IMR-90 (cell line): Measurements from ENCODE around the gene ADTRP. TPM values are rescaled to one million over a fixed set of nuclear protein-coding genes. Genes with fewer than 3 reads are reported as not detected.

Experiments used
- ATAC-seq: fragments of 200-7000 bp; cut with Tn5 transposase; 2 replicates; pipeline ENCODE4 v1.9.1; 2020; ENCODE audit warnings: low read depth, mild to moderate bottlenecking, moderate library complexity
- BruUV-seq: library from RNA; stranded (reverse); fragments of 400-500 nt; replicated peaks from 2 replicates; lab custom pipeline; 2021; lab: Mats Ljungman, UMichigan
- CTCF ChIA-PET: fragments of 300-600 bp; formaldehyde crosslinking; extraction: SDS; loops from one replicate; lab custom pipeline; 2021; ENCODE audit warnings: antibody characterized with exemption; lab: Yijun Ruan, JAX
- POLR2A ChIA-PET: fragments of 300-600 bp; sonication (Branson Sonifier 250); formaldehyde crosslinking; loops from one replicate; lab custom pipeline; 2022; ENCODE audit warnings: antibody characterized with exemption; ENCODE audit not compliant: unreplicated experiment; lab: Charles Lee
- DNase-seq: peaks from one replicate; pipeline ENCODE4 v3.0.0; 2013
- H2AFZ ChIP-seq: replicated peaks from 2 replicates; pipeline ENCODE3; 2013; ENCODE audit warnings: low read length, mild to moderate bottlenecking; ENCODE audit not compliant: poor library complexity
- H2AK5ac ChIP-seq: 2 replicates; pipeline ENCODE4 v1.6.1; 2013; ENCODE audit warnings: low read depth, low read length, inconsistent platforms
- H2AK9ac ChIP-seq: replicated peaks from 2 replicates; pipeline ENCODE3; 2013; ENCODE audit warnings: mild to moderate bottlenecking, low read depth, low read length, moderate library complexity; ENCODE audit not compliant: poor library complexity
- H2BK120ac ChIP-seq: 2 replicates; pipeline ENCODE4 v1.6.1; 2013; ENCODE audit warnings: low read depth, low read length, inconsistent platforms
- H2BK15ac ChIP-seq: 3 replicates; pipeline ENCODE4 v1.6.1; 2013; ENCODE audit warnings: low read depth, low read length, inconsistent platforms
- H2BK20ac ChIP-seq: 2 replicates; pipeline ENCODE4 v1.6.1; 2013; ENCODE audit warnings: low read depth, mild to moderate bottlenecking, inconsistent platforms, low read length, moderate library complexity
- H2BK5ac ChIP-seq: 2 replicates; pipeline ENCODE4 v1.6.1; 2013; ENCODE audit warnings: mild to moderate bottlenecking, low read depth, low read length, inconsistent platforms; ENCODE audit not compliant: poor library complexity, severe bottlenecking
- H3K14ac ChIP-seq: replicated peaks from 2 replicates; pipeline ENCODE4 v1.6.1; 2013; ENCODE audit warnings: low read depth, low read length, inconsistent platforms
- H3K18ac ChIP-seq: 2 replicates; pipeline ENCODE4 v1.6.1; 2013; ENCODE audit warnings: low read depth, low read length, control low read depth
- H3K23ac ChIP-seq: 2 replicates; pipeline ENCODE4 v1.6.1; 2013; ENCODE audit warnings: low read depth, low read length, inconsistent platforms
- H3K27ac ChIP-seq: 2 replicates; pipeline ENCODE4 v1.5.1; 2013; ENCODE audit warnings: mild to moderate bottlenecking, control low read depth, low read length; ENCODE audit not compliant: insufficient read depth
- H3K27me3 ChIP-seq: 2 replicates; pipeline ENCODE4 v1.6.1; 2013; ENCODE audit warnings: low read length; ENCODE audit not compliant: control insufficient read depth, insufficient read depth
- H3K36me3 ChIP-seq: 2 replicates; pipeline ENCODE4 v1.6.1; 2013; ENCODE audit warnings: low read length, mixed read lengths; ENCODE audit not compliant: control insufficient read depth, insufficient read depth
- H3K4ac ChIP-seq: 2 replicates; pipeline ENCODE4 v1.6.1; 2013; ENCODE audit warnings: low read depth, low read length, inconsistent platforms
- H3K4me1 ChIP-seq: 2 replicates; pipeline ENCODE4 v1.6.1; 2013; ENCODE audit warnings: low read length, mixed read lengths; ENCODE audit not compliant: control insufficient read depth, insufficient read depth
- H3K4me2 ChIP-seq: 2 replicates; pipeline ENCODE4 v1.6.1; 2013; ENCODE audit warnings: low read depth, mild to moderate bottlenecking, control low read depth, low read length, moderate library complexity
- H3K4me3 ChIP-seq: 2 replicates; pipeline ENCODE4 v1.5.1; 2013; ENCODE audit warnings: low read depth, mild to moderate bottlenecking, control low read depth, low read length, moderate library complexity; ENCODE audit not compliant: insufficient read depth
- H3K56ac ChIP-seq: 2 replicates; pipeline ENCODE4 v1.6.1; 2013; ENCODE audit warnings: low read length, inconsistent platforms; ENCODE audit not compliant: insufficient read depth; ENCODE audit errors: extremely low read depth
- H3K79me1 ChIP-seq, 2 experiments: 2 replicates each; pipeline ENCODE4 v1.6.1; 2013; ENCODE audit warnings: low read length in 2 of 2, inconsistent platforms in 1 of 2, low read depth in 1 of 2
- H3K9ac ChIP-seq: 2 replicates; pipeline ENCODE4 v1.6.1; 2013; ENCODE audit warnings: low read depth, low read length, control low read depth
- H3K9me1 ChIP-seq: 2 replicates; pipeline ENCODE4 v1.6.1; 2013; ENCODE audit warnings: low read length, inconsistent platforms; ENCODE audit not compliant: insufficient read depth
- H3K9me3 ChIP-seq: 2 replicates; pipeline ENCODE4 v1.6.1; 2013; ENCODE audit warnings: low read length; ENCODE audit not compliant: control insufficient read depth, insufficient read depth
- H4K20me1 ChIP-seq: 2 replicates; pipeline ENCODE4 v1.6.1; 2013; ENCODE audit warnings: low read length, inconsistent platforms; ENCODE audit not compliant: insufficient read depth
- H4K5ac ChIP-seq: 2 replicates; pipeline ENCODE4 v1.6.1; 2013; ENCODE audit warnings: mild to moderate bottlenecking, low read depth, low read length, control low read depth
- H4K8ac ChIP-seq, 2 experiments: 2 replicates each; pipeline ENCODE4 v1.6.1; 2013; ENCODE audit warnings: low read depth in 2 of 2, low read length in 2 of 2, control low read depth in 1 of 2, inconsistent platforms in 1 of 2
- H4K91ac ChIP-seq: 2 replicates; pipeline ENCODE4 v1.6.1; 2013; ENCODE audit warnings: low read depth, low read length, inconsistent platforms; ENCODE audit not compliant: insufficient read depth
- BHLHE40 ChIP-seq: fragments of 150-350 bp; IDR thresholded peaks from 2 replicates; pipeline ENCODE4 v1.6.1; 2016; ENCODE audit warnings: mild to moderate bottlenecking, low read depth, low read length
- CEBPB ChIP-seq: IDR thresholded peaks from 2 replicates; pipeline ENCODE4 v1.6.1; 2012; ENCODE audit warnings: low read depth, low read length, improper control_type of control experiment
- CHD1 ChIP-seq: IDR thresholded peaks from 2 replicates; pipeline ENCODE4 v1.6.1; 2012; ENCODE audit warnings: low read depth, low read length, improper control_type of control experiment
- FOS ChIP-seq: fragments of 150-350 bp; IDR thresholded peaks from 2 replicates; pipeline ENCODE4 v1.6.1; 2016; ENCODE audit warnings: low read depth, low read length
- MAFK ChIP-seq: IDR thresholded peaks from 2 replicates; pipeline ENCODE4 v1.6.1; 2012; ENCODE audit warnings: low read depth, low read length, improper control_type of control experiment
- MAZ ChIP-seq: IDR thresholded peaks from 2 replicates; pipeline ENCODE4 v1.6.1; 2012; ENCODE audit warnings: low read depth, mild to moderate bottlenecking, low read length, improper control_type of control experiment, moderate library complexity, borderline replicate concordance
- MXI1 ChIP-seq: IDR thresholded peaks from 2 replicates; pipeline ENCODE4 v1.6.1; 2012; ENCODE audit warnings: low read depth, mild to moderate bottlenecking, low read length, moderate library complexity, borderline replicate concordance
- NFE2L2 ChIP-seq: fragments of 150-350 bp; IDR thresholded peaks from 2 replicates; pipeline ENCODE4 v1.6.1; 2016; ENCODE audit warnings: low read depth, mild to moderate bottlenecking, low read length
- POLR2A ChIP-seq: IDR thresholded peaks from 2 replicates; pipeline ENCODE4 v1.6.1; 2012; ENCODE audit warnings: mild to moderate bottlenecking, low read depth, low read length
- RAD21 ChIP-seq: IDR thresholded peaks from 2 replicates; pipeline ENCODE4 v1.6.1; 2012; ENCODE audit warnings: low read length, improper control_type of control experiment
- RCOR1 ChIP-seq: IDR thresholded peaks from 2 replicates; pipeline ENCODE4 v1.6.1; 2012; ENCODE audit warnings: mild to moderate bottlenecking, low read length, improper control_type of control experiment; ENCODE audit not compliant: insufficient replicate concordance
- RFX5 ChIP-seq: IDR thresholded peaks from 2 replicates; pipeline ENCODE4 v1.8.0; 2012; ENCODE audit warnings: low read depth, mild to moderate bottlenecking, low read length, moderate library complexity
- SMC3 ChIP-seq: fragments of 150-350 bp; IDR thresholded peaks from 2 replicates; pipeline ENCODE4 v1.6.1; 2016; ENCODE audit warnings: low read depth, mild to moderate bottlenecking, antibody characterized with exemption, low read length, moderate library complexity
- USF2 ChIP-seq: fragments of 150-350 bp; IDR thresholded peaks from 2 replicates; pipeline ENCODE4 v1.6.1; 2017; ENCODE audit warnings: mild to moderate bottlenecking, antibody characterized with exemption, low read length, low read depth
- WGBS, 2 experiments: methylation state at CpG; one replicate each; pipeline versions ENCODE4 v1.1.5 to v1.1.7; 2013; ENCODE audit warnings: missing lambda C conversion rate in 2 of 2; ENCODE audit not compliant: insufficient read length in 1 of 2; ENCODE audit errors: extremely low coverage in 2 of 2; 5-methylcytosine and 5-hydroxymethylcytosine counted together
- dilution Hi-C: fragments of 300-500 bp; cut with HindIII; formaldehyde crosslinking; loops from one replicate; pipeline ENCODE4 v1.14.3; 2018; ENCODE audit warnings: low sequenced_read_pairs; ENCODE audit not compliant: unreplicated experiment
- in situ Hi-C: fragments of 300-500 bp; cut with MboI; formaldehyde crosslinking; loops from 3 replicates; pipeline ENCODE4 v1.14.3; 2019; ENCODE audit warnings: low sequenced_read_pairs, inconsistent platforms, mixed read lengths
- intact Hi-C: fragments of 100-400 bp; cut with micrococcal nuclease; formaldehyde crosslinking; loops from 2 replicates; pipeline ENCODE4 v1.10.0; 2022
- polyA plus RNA-seq, 3 experiments: library from polyadenylated mRNA; depleted of rRNA; stranded (reverse); fragments of >200 nt; gene quantifications; 2 replicates each; pipeline ENCODE4 v1.2.3, GENCODE V29; 2012; ENCODE audit warnings: low replicate concordance in 1 of 3
- total RNA-seq: library from RNA; depleted of rRNA; stranded (reverse); fragments of >200 nt; gene quantifications from 2 replicates; pipeline ENCODE4 v1.2.3, GENCODE V29; 2012
- TF ChIP-seq, protein P1 (sequence below): fragments of 150-350 bp; IDR thresholded peaks from 2 replicates; pipeline ENCODE4 v1.6.1; 2016; ENCODE audit warnings: low read depth, mild to moderate bottlenecking, low read length, moderate library complexity, borderline replicate concordance

Gene ADTRP
- total and polyA plus RNA-seq, 2 of the 4 experiments (the other 2 are of a cell fraction): 0.50 to 0.72 TPM

GRCh38 chr6:11820821-11821220 lies 42.2 kb upstream of the ADTRP start:
- Histone ChIP-seq H3K9me1 (no peaks in the 10 kb centered on the region; the same call in 1 of the 2 replicates), H3K9ac (no peak overlapping the region), H4K91ac (no peak overlapping the region), H4K8ac (no peak overlapping the region), H3K14ac (no peak overlapping the region), H3K4me3 (no peak overlapping the region), H2BK15ac (no peak overlapping the region), H3K27me3 (no peaks in the 10 kb centered on the region), H2BK5ac (no peak overlapping the region), H3K36me3 (no peaks in the 10 kb centered on the region), H2AFZ (no peak overlapping the region), H4K5ac (no peak overlapping the region), H3K4me2 (no peak overlapping the region), H3K9me3 (no peaks in the 10 kb centered on the region), H3K23ac (no peak overlapping the region), H3K18ac (no peak overlapping the region), H2AK5ac (no peak overlapping the region), H3K4ac (no peak overlapping the region), H2AK9ac (no peak overlapping the region), H2BK20ac (no peak overlapping the region), H3K79me1 (no peaks in the 10 kb centered on the region), H4K20me1 (no peaks in the 10 kb centered on the region), H3K4me1 (0 out of 2 replicates have a peak, but pooled peaks cover under 1% of the 10 kb centered on the region), H3K56ac (no peak overlapping the region), H2BK120ac (no peak overlapping the region), H3K27ac (no peak overlapping the region)
- ATAC-seq (no peak), DNase-seq (no peak)
- WGBS, 2 experiments: no CpG with 5 or more reads among the region's 4 CpGs
- BruUV-seq: no TSS peak
- POLR2A ChIA-PET: no interaction called here
- intact Hi-C loops: no loop called here
- TF ChIP-seq MAZ: no peak
- no peak for TF ChIP-seq BHLHE40
- TF ChIP-seq, protein P1, sequence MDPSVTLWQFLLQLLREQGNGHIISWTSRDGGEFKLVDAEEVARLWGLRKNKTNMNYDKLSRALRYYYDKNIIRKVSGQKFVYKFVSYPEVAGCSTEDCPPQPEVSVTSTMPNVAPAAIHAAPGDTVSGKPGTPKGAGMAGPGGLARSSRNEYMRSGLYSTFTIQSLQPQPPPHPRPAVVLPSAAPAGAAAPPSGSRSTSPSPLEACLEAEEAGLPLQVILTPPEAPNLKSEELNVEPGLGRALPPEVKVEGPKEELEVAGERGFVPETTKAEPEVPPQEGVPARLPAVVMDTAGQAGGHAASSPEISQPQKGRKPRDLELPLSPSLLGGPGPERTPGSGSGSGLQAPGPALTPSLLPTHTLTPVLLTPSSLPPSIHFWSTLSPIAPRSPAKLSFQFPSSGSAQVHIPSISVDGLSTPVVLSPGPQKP: no peak
- TF ChIP-seq CEBPB: no peak
- TF ChIP-seq USF2: no peak
- no peak for TF ChIP-seq CHD1
- TF ChIP-seq POLR2A: no peak
- no peak for TF ChIP-seq FOS
- no peak for TF ChIP-seq MXI1
- no peak for TF ChIP-seq RFX5
- no peak for TF ChIP-seq MAFK
- no peak for TF ChIP-seq NFE2L2
- no peak for TF ChIP-seq SMC3
- no peak for TF ChIP-seq RCOR1
- TF ChIP-seq RAD21: no peak
- CTCF ChIA-PET: no interaction called here
- in situ Hi-C loops: no loop called here
- dilution Hi-C loops: no loop called here
